Melanocyte of skin (primary cell): ENCODE measurements around the gene HOXA1. TPM values are rescaled to one million over a fixed set of nuclear protein-coding genes. Genes with fewer than 3 reads are reported as not detected.

ENCODE experiments used
- small RNA-seq, 2 donors: library from RNA; depleted of rRNA; stranded (forward); fragments of <200 nt; gene quantifications; one replicate each; pipeline ENCODE3, GENCODE V24; 2012
- total RNA-seq, 2 donors: library from RNA; depleted of rRNA; stranded (reverse); fragments of >200 nt; gene quantifications; 2 replicates each; pipeline ENCODE4 v1.2.3, GENCODE V29; 2012

Gene HOXA1
- under 1 TPM in 1 of 2 donors, not detected in 1; 0.33 TPM for total RNA-seq

DNA sequence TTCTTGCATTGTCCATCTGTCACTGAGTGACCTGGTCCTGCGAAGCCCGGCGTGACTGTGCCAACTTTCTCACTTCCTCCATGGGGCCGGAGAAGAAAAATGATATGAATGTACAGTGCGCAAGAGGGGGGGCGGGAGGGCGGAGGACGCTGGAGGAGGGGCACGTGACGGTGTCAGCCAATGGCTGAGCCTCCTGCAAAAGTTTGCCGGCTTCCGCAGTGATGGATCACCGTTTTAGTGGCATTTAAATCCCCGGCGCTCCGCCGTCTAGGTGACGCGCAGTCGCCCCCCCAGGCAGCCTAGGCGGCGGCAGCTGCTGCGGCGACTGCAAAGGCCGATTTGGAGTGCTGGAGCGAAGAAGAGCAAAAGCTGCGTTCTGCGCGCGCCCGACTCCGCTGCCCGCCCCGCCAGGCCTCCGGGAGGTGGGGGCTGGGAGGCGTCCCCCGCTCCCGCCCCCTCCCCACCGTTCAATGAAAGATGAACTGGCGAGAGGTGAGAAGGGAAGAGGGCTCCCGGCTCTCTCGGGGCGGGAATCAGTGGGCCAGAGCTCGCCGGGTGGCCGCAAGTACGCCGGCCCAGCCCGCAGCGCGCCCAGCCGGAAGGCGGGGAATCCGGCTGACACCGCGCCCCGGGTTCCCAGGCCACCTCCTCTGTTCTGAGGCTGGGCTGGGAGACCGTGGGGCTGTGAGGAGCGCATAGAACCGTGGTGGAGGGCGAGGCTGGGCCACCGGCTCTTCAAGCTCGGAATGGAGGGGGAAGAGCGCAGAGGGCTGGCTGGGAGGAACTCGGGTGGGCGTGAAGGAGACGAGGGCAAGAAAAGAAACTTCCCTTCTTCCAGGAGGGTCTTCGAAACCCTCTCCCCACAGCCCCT, at the start of gene HOXA1:
TSS of gene HOXA1 (minus strand) at position 104 of the 871 bp plus-strand sequence. CDS start at position 16, 88 bp downstream.

DNA sequence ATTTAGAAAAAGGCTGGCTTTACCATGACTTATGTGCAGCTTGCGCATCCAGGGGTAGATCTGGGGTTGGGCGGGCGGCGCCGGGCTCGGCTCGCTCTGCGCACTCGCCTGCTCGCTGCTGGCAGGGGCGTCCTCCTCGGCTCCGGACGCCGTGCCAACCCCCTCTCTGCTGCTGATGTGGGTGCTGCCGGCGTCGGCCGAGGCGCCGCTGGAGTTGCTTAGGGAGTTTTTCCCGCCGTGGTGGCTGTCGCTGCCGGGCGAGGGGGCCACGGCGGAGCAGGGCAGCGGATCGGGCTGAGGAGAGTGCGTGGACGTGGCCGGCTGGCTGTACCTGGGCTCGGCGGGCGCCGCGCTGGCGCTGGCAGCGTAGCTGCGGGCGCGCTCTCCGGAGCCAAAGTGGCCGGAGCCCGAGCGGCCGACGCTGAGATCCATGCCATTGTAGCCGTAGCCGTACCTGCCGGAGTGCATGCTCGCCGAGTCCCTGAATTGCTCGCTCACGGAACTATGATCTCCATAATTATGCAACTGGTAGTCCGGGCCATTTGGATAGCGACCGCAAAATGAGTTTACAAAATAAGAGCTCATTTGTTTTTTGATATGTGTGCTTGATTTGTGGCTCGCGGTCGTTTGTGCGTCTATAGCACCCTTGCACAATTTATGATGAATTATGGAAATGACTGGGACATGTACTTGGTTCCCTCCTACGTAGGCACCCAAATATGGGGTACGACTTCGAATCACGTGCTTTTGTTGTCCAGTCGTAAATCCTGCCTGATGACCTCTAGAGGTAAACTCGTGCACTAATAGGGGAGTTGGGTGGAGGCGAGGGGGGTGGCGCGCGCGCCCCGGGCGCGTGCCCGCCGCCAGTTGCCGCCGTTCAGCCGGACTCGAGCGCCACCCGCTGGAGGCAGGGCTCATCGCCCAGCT, 47.5 kb upstream of the HOXA1 start, which contains the start of gene HOXA5:
TSS of gene HOXA5 (minus strand) at position 659 of the 927 bp plus-strand sequence. CDS start at position 585, 74 bp downstream.

DNA sequence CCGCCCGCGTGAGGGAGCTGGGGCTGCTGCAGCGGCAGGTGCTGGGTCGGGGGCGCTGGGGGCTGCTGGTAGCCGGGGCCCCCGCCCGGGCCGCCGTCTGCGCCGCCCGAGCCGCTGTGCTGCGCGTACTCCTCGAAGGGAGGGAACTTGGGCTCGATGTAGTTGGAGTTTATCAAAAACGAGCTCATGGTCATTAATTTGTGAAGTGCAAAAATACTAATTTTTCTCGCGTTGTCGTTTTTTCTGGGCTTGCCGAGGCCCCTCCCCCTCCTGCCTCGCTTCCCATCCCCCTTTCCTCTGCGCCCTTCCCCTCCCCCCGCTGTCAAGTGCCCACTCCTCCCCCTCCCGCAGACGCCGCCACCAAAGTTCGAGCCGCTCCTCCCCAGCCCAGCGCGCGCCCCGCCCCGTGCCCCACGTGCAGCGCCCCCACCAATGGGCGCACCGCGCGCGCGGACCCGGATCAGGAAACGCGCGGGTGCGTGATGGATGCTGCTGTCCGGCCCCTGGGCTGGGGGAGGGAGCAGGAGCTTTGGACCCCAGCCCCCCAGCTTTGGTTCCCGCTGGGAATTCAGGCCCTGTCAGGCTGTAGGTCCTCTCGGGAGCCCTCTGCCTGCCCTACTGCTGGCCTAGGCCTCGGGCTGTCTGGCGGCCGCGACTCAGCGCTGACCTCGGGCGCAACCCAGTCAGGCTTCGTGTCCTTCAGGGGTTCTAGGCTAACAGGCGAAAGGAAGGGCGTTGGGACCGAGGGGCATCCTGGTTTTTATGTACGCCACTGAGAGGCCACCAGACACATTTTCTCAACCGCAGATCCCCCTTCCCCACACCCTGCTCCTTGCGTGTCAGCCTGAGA, 35.0 kb upstream of the HOXA1 start, which contains the start of gene HOXA4:
TSS of gene HOXA4 (minus strand) at position 218 of the 850 bp plus-strand sequence. CDS start at position 194, 24 bp downstream.

DNA sequence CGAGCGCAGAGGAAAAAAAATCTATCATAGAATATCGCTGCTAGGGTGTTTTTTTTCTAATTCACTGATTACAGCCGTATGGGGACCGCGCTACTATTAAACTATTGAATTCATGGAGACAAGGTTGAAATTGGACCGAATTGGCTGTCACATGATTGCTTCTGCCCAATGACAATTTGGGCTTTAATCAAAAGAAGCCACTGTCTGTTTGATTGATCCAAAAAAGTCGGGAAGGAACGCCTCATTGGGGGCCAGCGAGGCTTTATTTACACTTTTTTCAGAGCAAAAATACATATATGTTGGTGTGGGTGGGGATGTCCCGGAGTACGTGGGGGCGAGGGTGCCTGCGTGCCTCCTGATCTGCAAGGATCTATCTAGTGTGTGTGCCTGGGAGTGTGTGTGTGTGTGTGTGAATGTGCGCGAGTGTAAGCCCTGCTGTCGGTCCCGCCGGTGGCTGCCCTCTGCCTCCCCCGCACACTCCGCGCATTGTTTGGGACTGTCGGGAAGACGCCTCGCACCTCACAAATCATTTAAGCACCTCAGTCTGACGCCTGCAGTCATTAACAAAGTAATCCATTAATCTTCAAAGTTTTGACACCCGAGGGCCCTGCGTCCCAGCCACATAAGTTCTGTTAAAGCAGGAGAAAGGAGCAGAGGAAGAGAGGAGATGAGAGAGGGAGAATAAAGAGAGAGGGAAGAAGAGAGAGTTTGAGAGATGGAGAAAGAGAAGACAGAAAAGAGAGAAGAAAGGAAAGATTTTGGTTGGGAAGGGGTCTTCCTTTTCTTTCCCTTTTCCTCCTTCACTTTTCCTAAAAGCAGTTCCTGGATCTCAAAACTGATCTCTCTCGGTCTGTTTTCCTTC, 7.0 kb upstream of the HOXA1 start, which contains the start of gene HOXA2:
TSS of gene HOXA2 (minus strand) at position 103 of the 862 bp plus-strand sequence. CDS start 183 bp downstream, outside the sequence.

Small RNAs within 50 kb of the gene (small RNA-seq; reads per million reads assigned to genes)
- 0 reads per million in 2 donors for gene RF01977

Other genes starting within 250 kb of the HOXA1 start
- gene SKAP2, start 231.4 kb downstream of the HOXA1 start, total RNA-seq: 1 to 10 TPM; 5.0 to 7.6 TPM
- gene HOXA2, start 6.7 kb upstream of the HOXA1 start, total RNA-seq: not detected
- gene HOXA4, start 34.8 kb upstream of the HOXA1 start, total RNA-seq: not detected
- gene HOXA5, start 47.7 kb upstream of the HOXA1 start, total RNA-seq: under 1 TPM in 1 of 2 donors, not detected in 1; 0.33 TPM
- gene HOXA6, start 51.8 kb upstream of the HOXA1 start, total RNA-seq: under 1 TPM in 1 of 2 donors, not detected in 1; 0.33 TPM
- not detected for gene HOXA3, start 56.6 kb upstream of the HOXA1 start, total RNA-seq
- under 1 TPM in 1 of 2 donors, not detected in 1; 1.00 TPM for gene HOXA7, start 60.7 kb upstream of the HOXA1 start, total RNA-seq
- under 1 TPM in 1 of 2 donors, not detected in 1; 0.67 TPM for gene HOXA9, start 69.5 kb upstream of the HOXA1 start, total RNA-seq
- under 1 TPM in 1 of 2 donors, not detected in 1; 1.00 TPM for gene HOXA10, start 78.3 kb upstream of the HOXA1 start, total RNA-seq
- under 1 TPM; under 0.01 TPM for gene HOXA11, start 89.2 kb upstream of the HOXA1 start, total RNA-seq
- gene HOXA13, start 104.1 kb upstream of the HOXA1 start, total RNA-seq: not detected
- not detected for gene EVX1, start 146.8 kb upstream of the HOXA1 start, total RNA-seq